ENCODE results near the gene CTU2. TPM values are rescaled to one million over a fixed set of nuclear protein-coding genes. Genes with fewer than 3 reads are reported as not detected.

CTU2 gene
- total RNA-seq, 4 donors from 2014 or later, result 0.88 to 20.3 (median 14.6) TPM

DNA sequence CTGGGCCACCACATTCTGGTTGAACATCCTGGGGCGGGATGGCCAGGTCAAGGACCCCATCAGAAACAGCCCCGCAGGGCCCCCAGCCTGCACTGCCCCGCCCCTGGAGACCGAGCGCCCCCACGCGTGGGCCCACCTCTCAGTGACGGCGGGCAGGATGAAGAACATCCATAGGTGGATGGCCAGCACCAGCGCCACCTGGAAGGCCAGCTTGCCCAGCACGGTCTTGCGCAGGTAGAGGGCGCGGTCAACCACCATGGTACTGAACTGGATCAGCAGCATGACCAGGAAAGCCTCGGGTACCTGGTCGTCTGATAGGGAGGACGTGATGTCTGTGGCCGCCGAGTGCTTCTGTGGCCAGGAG is 13.6 kb downstream of the CTU2 start:
- Histone ChIP-seq H3K4me3 (no peak overlapping the region), H3K9me3 (no peaks in the 10 kb centered on the region), H3K27me3 (no peaks in the 10 kb centered on the region), H3K4me1 (no peaks in the 10 kb centered on the region), H3K36me3 (no peaks in the 10 kb centered on the region), H3K27ac (peak overlapping the region in 1 of 2 donors; percentile 38)
- DNase-seq, result no peak
- TF ChIP-seq POLR2A (IDR thresholded peaks at IDR 0.05), result no peak
- TF ChIP-seq, protein P1, sequence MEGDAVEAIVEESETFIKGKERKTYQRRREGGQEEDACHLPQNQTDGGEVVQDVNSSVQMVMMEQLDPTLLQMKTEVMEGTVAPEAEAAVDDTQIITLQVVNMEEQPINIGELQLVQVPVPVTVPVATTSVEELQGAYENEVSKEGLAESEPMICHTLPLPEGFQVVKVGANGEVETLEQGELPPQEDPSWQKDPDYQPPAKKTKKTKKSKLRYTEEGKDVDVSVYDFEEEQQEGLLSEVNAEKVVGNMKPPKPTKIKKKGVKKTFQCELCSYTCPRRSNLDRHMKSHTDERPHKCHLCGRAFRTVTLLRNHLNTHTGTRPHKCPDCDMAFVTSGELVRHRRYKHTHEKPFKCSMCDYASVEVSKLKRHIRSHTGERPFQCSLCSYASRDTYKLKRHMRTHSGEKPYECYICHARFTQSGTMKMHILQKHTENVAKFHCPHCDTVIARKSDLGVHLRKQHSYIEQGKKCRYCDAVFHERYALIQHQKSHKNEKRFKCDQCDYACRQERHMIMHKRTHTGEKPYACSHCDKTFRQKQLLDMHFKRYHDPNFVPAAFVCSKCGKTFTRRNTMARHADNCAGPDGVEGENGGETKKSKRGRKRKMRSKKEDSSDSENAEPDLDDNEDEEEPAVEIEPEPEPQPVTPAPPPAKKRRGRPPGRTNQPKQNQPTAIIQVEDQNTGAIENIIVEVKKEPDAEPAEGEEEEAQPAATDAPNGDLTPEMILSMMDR (IDR thresholded peaks at IDR 0.05), result no peak
- intact Hi-C loops (cut with DNase I; ENCODE audit: low total_unique reads), result no loop called here

DNA sequence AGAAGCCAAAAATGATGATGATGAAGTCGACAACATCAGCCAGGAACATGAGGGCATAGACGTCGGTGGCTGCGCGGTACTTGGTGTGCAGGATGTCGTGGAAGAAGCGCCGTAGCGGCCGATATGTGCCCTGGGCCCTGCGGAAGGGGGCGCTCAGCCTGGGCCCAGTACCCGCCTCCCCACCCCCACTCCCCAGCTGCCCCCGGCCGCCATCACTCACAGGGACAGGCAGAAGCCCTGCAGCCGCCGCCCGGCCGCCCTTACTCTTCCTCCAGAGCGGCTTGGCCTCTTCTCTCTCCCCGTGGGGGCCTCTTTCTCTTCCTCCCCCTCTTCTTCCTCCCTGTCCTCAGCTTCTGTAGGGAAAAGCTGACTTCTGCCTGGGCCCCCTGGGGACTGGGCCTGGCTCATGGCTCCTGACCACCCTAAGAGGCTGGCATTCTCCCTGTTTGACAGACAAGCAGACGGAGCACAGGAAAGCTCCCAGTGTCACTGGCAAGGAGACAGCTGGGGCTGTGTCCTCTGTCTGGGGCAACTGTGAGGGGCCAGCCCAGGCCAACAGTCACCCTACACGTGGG is 14.2 kb downstream of the CTU2 start:
- Histone ChIP-seq H3K36me3 (no peaks in the 10 kb centered on the region), H3K27me3 (no peaks in the 10 kb centered on the region), H3K9me3 (no peaks in the 10 kb centered on the region), H3K27ac (no peak overlapping the region), H3K4me1 (no peaks in the 10 kb centered on the region), H3K4me3 (no peak overlapping the region)
- DNase-seq, result no peak
- intact Hi-C loops (cut with DNase I; ENCODE audit: low total_unique reads), result no loop called here
- TF ChIP-seq, protein P1 (IDR thresholded peaks at IDR 0.05), result no peak
- no peak for TF ChIP-seq POLR2A (IDR thresholded peaks at IDR 0.05)

DNA sequence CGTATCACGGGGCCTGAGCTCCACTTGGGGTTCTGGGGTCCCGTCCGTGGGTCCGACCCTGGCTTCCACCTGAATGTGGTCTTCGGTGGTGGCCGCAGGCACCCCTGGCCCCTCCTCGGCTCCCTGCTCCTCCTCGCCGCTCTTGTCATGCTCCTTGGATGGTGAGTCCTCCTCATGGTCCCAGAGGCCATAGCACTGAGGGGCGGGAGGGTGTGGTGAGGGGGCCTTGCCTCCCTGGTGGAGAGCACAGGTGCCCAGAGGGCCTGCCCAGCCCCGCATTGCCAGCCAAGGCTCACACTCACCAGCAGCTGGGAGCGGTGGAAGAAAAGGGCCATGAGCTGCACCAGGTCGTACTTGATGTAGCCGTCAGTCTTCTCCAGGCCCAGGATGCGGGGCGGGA is 14.9 kb downstream of the CTU2 start:
- intact Hi-C loops (cut with DNase I; ENCODE audit: low total_unique reads), result no loop called here
- Histone ChIP-seq H3K4me1 (no peaks in the 10 kb centered on the region), H3K27ac (no peak overlapping the region), H3K36me3 (no peaks in the 10 kb centered on the region), H3K27me3 (no peaks in the 10 kb centered on the region), H3K9me3 (no peaks in the 10 kb centered on the region), H3K4me3 (no peak overlapping the region)
- DNase-seq, result no peak
- TF ChIP-seq, protein P1 (IDR thresholded peaks at IDR 0.05), result no peak
- no peak for TF ChIP-seq POLR2A (IDR thresholded peaks at IDR 0.05)

DNA sequence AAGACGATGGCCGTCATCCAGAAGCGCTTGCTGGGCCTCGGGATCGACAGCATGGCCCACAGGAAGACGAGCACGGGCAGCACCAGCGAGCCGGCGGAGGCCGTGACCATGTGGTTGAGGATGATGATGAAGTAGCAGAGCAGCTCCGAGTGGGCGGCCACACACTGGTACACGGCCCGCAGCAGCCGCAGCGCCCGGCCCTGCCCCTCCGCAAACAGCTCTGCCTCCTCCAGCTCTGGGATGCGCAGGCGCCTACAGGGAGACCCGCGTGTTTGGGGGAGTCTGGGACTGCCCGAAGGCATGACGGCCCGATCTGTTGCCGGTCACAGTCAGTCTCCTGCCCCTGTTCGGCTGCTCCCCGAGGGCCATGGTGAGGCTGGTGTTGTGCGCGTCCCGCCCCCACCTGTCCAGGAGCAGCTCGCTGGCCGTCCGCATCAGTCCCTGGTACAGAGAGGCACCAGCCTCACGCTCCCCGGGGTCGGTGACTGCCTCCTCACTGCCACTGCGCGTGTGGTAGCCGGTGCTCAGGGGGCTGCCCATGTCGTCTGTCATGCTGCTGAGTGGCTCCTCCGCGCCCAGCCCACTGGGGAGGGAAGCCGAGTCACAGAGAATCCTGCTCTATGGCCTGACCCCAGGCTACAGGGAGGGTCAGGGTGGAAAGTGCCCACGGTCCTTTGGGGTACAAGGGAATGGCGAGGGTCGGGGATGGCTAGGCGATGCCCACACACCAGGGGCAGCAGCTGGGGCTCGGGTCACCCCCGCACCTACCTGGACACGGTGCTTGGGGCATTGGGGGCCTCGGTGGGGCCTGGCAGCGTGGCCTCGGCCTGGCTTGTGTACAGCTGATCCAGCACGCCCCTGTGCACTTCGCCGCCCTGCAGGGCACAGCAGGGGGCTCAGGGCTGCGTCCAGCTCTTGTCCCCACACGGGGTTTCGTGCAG is 15.8 kb downstream of the CTU2 start:
- H3K27ac ChIP-seq, result no peak overlapping the region
- TF ChIP-seq, protein P1 (IDR thresholded peaks at IDR 0.05), result no peak
- no peak for TF ChIP-seq POLR2A (IDR thresholded peaks at IDR 0.05)
- DNase-seq, result no peak
- no peaks in the 10 kb centered on the region for H3K36me3 ChIP-seq
- no peaks in the 10 kb centered on the region for H3K9me3 ChIP-seq
- H3K4me3 ChIP-seq, result no peak overlapping the region
- intact Hi-C loops (cut with DNase I; ENCODE audit: low total_unique reads), result no loop called here
- no peaks in the 10 kb centered on the region for H3K4me1 ChIP-seq
- H3K27me3 ChIP-seq, result no peaks in the 10 kb centered on the region
